SU-DHL-6 (cell line): ENCODE data around the gene XYLT1.

ENCODE experiments used
- CTCF ChIP-seq: fragments of 200-600 bp; sonication (generic); IDR thresholded peaks from one replicate; pipeline ENCODE4 v1.5.1; 2017; ENCODE audit warnings: antibody characterized with exemption, mild to moderate bottlenecking, low read length, moderate library complexity; ENCODE audit not compliant: insufficient read depth, poor library complexity, severe bottlenecking
- EZH2phosphoT487 ChIP-seq: fragments of 200-600 bp; sonication (generic), shearing (Covaris generic); conservative IDR thresholded peaks from 2 replicates; pipeline ENCODE4 v1.6.1; 2018; ENCODE audit warnings: mild to moderate bottlenecking, antibody characterized with exemption, low read length, moderate library complexity, mixed read lengths

GRCh38 chr16:17238285-17239028 lies 232.3 kb downstream of the XYLT1 start:
- TF ChIP-seq CTCF (no peak), EZH2phosphoT487 (no peak)
